Activated naive CD8-positive, alpha-beta T cell treated with anti-CD3 and anti-CD28 coated beads for 36 hours (primary cell): ENCODE results near the gene CNTN3. TPM values are rescaled to one million over a fixed set of nuclear protein-coding genes. Genes with fewer than 3 reads are reported as not detected.

Experiments used
- DNase-seq: peaks from one replicate; pipeline ENCODE4 v3.0.0; 2021
- H3K27ac Mint-ChIP-seq: one replicate; pipeline ENCODE4 v1.8.0; 2022; ENCODE audit warnings: mild to moderate bottlenecking, moderate library complexity, mixed read lengths
- H3K27me3 Mint-ChIP-seq: one replicate; pipeline ENCODE4 v1.8.0; 2022; ENCODE audit warnings: mild to moderate bottlenecking, mixed read lengths
- H3K36me3 Mint-ChIP-seq: one replicate; pipeline ENCODE4 v1.8.0; 2021; ENCODE audit warnings: mild to moderate bottlenecking, mixed read lengths
- H3K4me1 Mint-ChIP-seq: one replicate; pipeline ENCODE4 v1.8.0; 2021; ENCODE audit warnings: mixed read lengths
- H3K4me3 Mint-ChIP-seq: one replicate; pipeline ENCODE4 v1.8.0; 2022; ENCODE audit warnings: mild to moderate bottlenecking, moderate library complexity, mixed read lengths
- H3K9me3 Mint-ChIP-seq: one replicate; pipeline ENCODE4 v1.8.0; 2022; ENCODE audit warnings: mixed read lengths
- total RNA-seq, 2 experiments: library from RNA; stranded (reverse); gene quantifications; one replicate each; pipeline ENCODE4 v1.2.3, GENCODE V29; 2021

Gene CNTN3
- total RNA-seq, 2 experiments from 2014 or later = not detected

GRCh38 chr3:74592359-74592758 lies 22.1 kb downstream of the CNTN3 start:
- Mint-ChIP-seq H3K27ac (no peak overlapping the region), H3K4me1 (no peaks in the 10 kb centered on the region), H3K27me3 (no peaks in the 10 kb centered on the region), H3K4me3 (no peak overlapping the region), H3K9me3 (peaks cover 7% of the 10 kb centered on the region), H3K36me3 (no peaks in the 10 kb centered on the region)
- no peak for DNase-seq

DNA sequence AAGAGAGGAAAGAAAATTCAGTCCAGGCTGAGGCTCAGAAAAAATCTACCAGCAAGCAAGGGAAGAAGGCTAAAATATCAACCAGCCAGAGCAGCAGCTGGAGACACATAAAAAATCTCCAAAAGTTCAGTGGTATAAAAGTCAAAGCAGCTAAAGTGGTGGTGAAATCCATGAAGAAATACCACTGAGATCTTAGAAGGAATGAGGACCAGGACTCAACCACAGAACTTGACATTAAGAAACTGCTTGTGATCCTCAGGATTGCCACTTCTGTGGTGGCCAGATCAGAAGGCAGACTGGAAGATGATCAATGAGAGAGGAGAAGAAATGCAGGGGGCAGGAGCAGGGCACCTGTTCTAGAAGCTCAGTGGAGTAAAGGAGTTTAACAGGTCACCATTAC lies 22.5 kb downstream of the CNTN3 start:
- no peaks in the 10 kb centered on the region for H3K4me1 Mint-ChIP-seq
- peaks cover 7% of the 10 kb centered on the region for H3K9me3 Mint-ChIP-seq
- no peak overlapping the region for H3K4me3 Mint-ChIP-seq
- DNase-seq = no peak
- no peaks in the 10 kb centered on the region for H3K36me3 Mint-ChIP-seq
- H3K27ac Mint-ChIP-seq = no peak overlapping the region
- H3K27me3 Mint-ChIP-seq = no peaks in the 10 kb centered on the region

GRCh38 chr3:74591342-74591741 lies 23.1 kb downstream of the CNTN3 start:
- no peaks in the 10 kb centered on the region for H3K27me3 Mint-ChIP-seq
- H3K36me3 Mint-ChIP-seq = no peaks in the 10 kb centered on the region
- H3K4me1 Mint-ChIP-seq = no peaks in the 10 kb centered on the region
- H3K4me3 Mint-ChIP-seq = no peak overlapping the region
- no peak for DNase-seq
- H3K9me3 Mint-ChIP-seq = peaks cover 7% of the 10 kb centered on the region
- no peak overlapping the region for H3K27ac Mint-ChIP-seq

- no peak for DNase-seq
- no peak overlapping the region for H3K4me3 Mint-ChIP-seq
- H3K27ac Mint-ChIP-seq = no peak overlapping the region
- no peaks in the 10 kb centered on the region for H3K4me1 Mint-ChIP-seq
- H3K9me3 Mint-ChIP-seq = peaks cover 7% of the 10 kb centered on the region
- H3K36me3 Mint-ChIP-seq = no peaks in the 10 kb centered on the region
- H3K27me3 Mint-ChIP-seq = no peaks in the 10 kb centered on the region
These were observed 23.7 kb downstream of the CNTN3 start for GRCh38 chr3:74590620-74591262.

- no peaks in the 10 kb centered on the region for H3K27me3 Mint-ChIP-seq
- no peak overlapping the region for H3K4me3 Mint-ChIP-seq
- H3K36me3 Mint-ChIP-seq = no peaks in the 10 kb centered on the region
- H3K4me1 Mint-ChIP-seq = no peaks in the 10 kb centered on the region
- DNase-seq = no peak
- H3K27ac Mint-ChIP-seq = no peak overlapping the region
- peaks cover 1% of the 10 kb centered on the region for H3K9me3 Mint-ChIP-seq
These were observed 29.7 kb downstream of the CNTN3 start for GRCh38 chr3:74584782-74585181.

DNA sequence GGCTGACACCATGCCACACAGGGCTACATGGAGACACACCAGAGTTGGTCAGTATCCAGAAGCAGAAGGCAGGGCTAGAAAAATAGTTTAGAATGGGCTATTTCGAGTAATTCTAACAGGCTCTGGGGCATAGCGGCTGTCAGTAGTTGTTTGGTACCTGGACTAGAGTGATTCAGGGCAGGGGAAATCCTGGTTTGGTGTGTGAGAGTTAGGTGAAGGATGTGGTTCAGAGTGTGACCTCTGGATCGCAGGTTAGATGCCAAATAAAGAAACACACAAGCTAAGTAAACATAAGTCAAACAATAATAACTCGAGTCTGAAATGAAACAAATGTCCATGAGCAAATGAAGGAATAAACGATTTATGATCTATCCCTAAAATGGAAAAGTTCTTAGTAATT lies 31.5 kb downstream of the CNTN3 start:
- Mint-ChIP-seq H3K27me3 (no peaks in the 10 kb centered on the region), H3K9me3 (peaks cover 1% of the 10 kb centered on the region), H3K4me1 (no peaks in the 10 kb centered on the region), H3K4me3 (no peak overlapping the region), H3K36me3 (no peaks in the 10 kb centered on the region), H3K27ac (no peak overlapping the region)
- DNase-seq = no peak

GRCh38 chr3:74575857-74576256 lies 38.6 kb downstream of the CNTN3 start:
- peaks cover 8% of the 10 kb centered on the region for H3K9me3 Mint-ChIP-seq

DNA sequence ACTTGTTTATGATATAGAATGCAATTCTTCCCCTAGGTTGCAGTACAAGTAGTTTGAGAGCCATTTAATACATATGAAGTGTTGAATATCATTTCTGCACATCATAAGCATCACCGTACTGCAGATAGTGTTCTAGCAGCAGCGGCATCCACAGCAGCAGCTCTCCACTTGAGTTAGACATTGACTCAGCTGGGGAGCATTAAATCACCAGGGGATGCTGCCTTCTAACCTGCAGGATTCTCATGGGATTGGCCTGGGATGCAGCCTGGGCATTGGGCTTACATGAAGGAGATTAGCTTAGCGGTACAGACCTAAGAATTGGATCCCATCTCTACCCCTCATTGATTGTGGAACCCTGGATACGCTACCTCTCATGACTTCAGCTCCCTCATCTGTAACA lies 43.3 kb downstream of the CNTN3 start:
- no peak overlapping the region for H3K4me3 Mint-ChIP-seq
- no peaks in the 10 kb centered on the region for H3K4me1 Mint-ChIP-seq
- H3K27ac Mint-ChIP-seq = no peak overlapping the region
- H3K27me3 Mint-ChIP-seq = no peaks in the 10 kb centered on the region
- H3K9me3 Mint-ChIP-seq = peaks cover 11% of the 10 kb centered on the region
- H3K36me3 Mint-ChIP-seq = no peaks in the 10 kb centered on the region
- DNase-seq = no peak

More at GRCh38 chr3:74575857-74576256, 38.6 kb downstream of the CNTN3 start:
- Mint-ChIP-seq H3K27me3 (no peaks in the 10 kb centered on the region), H3K4me1 (no peaks in the 10 kb centered on the region), H3K36me3 (no peaks in the 10 kb centered on the region), H3K27ac (no peak overlapping the region), H3K4me3 (no peak overlapping the region)
- DNase-seq = no peak
